ENCODE measurements around the gene MELK. TPM values are rescaled to one million over a fixed set of nuclear protein-coding genes. Genes with fewer than 3 reads are reported as not detected.

The MELK gene
- total RNA-seq, 2 experiments from 2014 or later, result 44.3 to 49.5 TPM

Other genes starting within 250 kb of the MELK start
- gene RNF38, start 172.6 kb upstream of the MELK start, total RNA-seq, result 10 to 100 TPM; 33.7 to 36.4 TPM

Data from activated CD8-positive, alpha-beta T cell treated with anti-CD3 and anti-CD28 coated beads for 36 hours (primary cell).